Measurements from ENCODE around the gene SUCLG2. TPM values are rescaled to one million over a fixed set of nuclear protein-coding genes. Genes with fewer than 3 reads are reported as not detected.
"Not testable (repeated sequence)": the region's sequence is repeated elsewhere in the genome, so short reads cannot be mapped to it uniquely, and the experiment has no call there.

Gene SUCLG2
- total RNA-seq, 1 experiment from 2014 or later = 49.5 TPM

DNA sequence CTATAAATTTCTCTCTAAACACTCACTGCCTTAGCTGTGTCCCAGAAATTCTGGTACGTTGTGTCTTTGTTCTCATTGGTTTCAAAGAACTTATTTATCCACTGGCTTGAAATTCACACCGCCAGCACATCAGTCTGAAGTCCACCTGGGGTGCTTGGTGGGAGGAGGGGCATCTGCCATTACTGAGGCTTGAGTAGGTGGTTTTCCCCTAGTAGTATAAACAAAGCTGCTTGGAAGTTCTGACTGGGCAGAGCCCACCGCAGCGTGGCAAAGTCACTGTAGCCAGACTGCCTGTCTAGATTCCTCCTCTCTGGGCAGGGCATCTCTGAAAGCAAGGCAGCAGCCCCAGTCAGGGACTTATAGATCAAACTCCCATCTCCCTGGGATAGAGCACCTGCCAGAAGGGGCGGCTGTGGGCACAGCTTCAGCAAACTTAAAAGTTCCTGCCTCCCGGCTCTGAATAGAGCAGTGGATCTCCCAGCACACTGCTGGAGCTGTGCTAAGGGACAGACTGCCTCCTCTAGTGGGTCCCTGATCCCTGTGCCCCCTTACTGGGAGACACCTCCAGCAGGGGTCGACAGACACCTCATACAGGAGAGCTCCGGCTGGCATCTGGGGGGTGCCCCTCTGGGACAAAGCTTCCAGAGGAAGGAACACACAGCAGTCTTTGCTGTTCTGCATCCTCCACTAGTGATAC lies 114.1 kb downstream of the SUCLG2 start:
- TF ChIP-seq, protein P1, sequence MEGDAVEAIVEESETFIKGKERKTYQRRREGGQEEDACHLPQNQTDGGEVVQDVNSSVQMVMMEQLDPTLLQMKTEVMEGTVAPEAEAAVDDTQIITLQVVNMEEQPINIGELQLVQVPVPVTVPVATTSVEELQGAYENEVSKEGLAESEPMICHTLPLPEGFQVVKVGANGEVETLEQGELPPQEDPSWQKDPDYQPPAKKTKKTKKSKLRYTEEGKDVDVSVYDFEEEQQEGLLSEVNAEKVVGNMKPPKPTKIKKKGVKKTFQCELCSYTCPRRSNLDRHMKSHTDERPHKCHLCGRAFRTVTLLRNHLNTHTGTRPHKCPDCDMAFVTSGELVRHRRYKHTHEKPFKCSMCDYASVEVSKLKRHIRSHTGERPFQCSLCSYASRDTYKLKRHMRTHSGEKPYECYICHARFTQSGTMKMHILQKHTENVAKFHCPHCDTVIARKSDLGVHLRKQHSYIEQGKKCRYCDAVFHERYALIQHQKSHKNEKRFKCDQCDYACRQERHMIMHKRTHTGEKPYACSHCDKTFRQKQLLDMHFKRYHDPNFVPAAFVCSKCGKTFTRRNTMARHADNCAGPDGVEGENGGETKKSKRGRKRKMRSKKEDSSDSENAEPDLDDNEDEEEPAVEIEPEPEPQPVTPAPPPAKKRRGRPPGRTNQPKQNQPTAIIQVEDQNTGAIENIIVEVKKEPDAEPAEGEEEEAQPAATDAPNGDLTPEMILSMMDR (IDR thresholded peaks at IDR 0.05; ENCODE audit: unreplicated experiment) = no peak
- intact Hi-C loops (cut with micrococcal nuclease; ENCODE audit: unreplicated experiment) = no loop called here
- Mint-ChIP-seq H3K4me1 (ENCODE audit: low read depth, unreplicated experiment) (no peaks in the 10 kb centered on the region), H3K9me3 (ENCODE audit: low read depth, unreplicated experiment) (peaks cover 4% of the 10 kb centered on the region), H3K27ac (ENCODE audit: unreplicated experiment) (no peak overlapping the region), H3K27me3 (ENCODE audit: unreplicated experiment) (no peaks in the 10 kb centered on the region), H3K36me3 (ENCODE audit: insufficient read depth, unreplicated experiment) (no peaks in the 10 kb centered on the region), H3K4me3 (ENCODE audit: low read depth, unreplicated experiment) (no peak overlapping the region)
- no TSS peak for BruUV-seq (replicated peaks)
- CTCF ChIA-PET = no interaction called here
- DNase-seq = no peak

DNA sequence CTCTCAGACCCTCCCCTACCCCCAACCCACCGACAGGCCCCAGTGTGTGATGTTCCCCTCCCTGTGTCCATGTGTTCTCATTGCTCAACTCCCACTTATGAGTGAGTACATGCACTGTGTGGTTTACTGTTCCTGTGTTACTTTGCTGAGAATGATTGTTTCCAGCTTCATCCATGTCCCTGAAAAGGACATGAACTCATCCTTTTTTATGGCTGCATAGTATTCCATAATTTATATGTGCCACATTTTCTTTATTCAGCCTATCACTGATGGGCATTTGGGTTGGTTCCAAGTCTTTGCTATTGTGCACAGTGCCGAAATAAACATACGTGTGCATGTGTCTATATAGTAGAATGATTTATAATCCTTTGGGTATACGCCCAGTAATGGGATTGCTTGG lies 117.2 kb downstream of the SUCLG2 start:
- intact Hi-C loops (cut with micrococcal nuclease; ENCODE audit: unreplicated experiment); H3K9me3 Mint-ChIP-seq (ENCODE audit: low read depth, unreplicated experiment); CTCF ChIA-PET; H3K4me1 Mint-ChIP-seq (ENCODE audit: low read depth, unreplicated experiment); H3K27me3 Mint-ChIP-seq (ENCODE audit: unreplicated experiment); H3K36me3 Mint-ChIP-seq (ENCODE audit: insufficient read depth, unreplicated experiment); DNase-seq; H3K4me3 Mint-ChIP-seq (ENCODE audit: low read depth, unreplicated experiment); H3K27ac Mint-ChIP-seq (ENCODE audit: unreplicated experiment); BruUV-seq (replicated peaks): not testable (repeated sequence)

DNA sequence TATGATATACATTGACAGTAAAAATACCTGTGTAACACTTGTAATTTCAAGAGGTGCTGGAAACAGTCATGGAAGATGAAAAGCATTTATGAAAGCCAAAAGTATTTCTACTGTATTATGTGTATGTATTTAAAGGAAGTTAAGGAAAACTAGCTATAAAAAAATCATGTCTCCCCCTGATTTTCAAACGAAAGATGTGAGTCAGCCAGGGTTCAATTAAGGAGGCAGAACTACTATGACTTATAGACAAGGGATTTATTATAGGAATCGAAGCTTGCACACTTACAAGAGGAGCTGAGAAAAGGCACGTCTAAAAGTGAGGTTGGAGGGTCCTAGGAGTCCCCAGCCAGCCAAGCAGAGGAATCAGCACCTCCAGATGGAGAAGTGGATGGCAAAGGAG lies 119.4 kb downstream of the SUCLG2 start:
- DNase-seq = no peak
- TF ChIP-seq, protein P1 (IDR thresholded peaks at IDR 0.05; ENCODE audit: unreplicated experiment) = no peak
- intact Hi-C loops (cut with micrococcal nuclease; ENCODE audit: unreplicated experiment) = no loop called here
- BruUV-seq (replicated peaks) = no TSS peak
- H3K27ac Mint-ChIP-seq (ENCODE audit: unreplicated experiment) = no peak overlapping the region
- H3K4me1 Mint-ChIP-seq (ENCODE audit: low read depth, unreplicated experiment) = no peaks in the 10 kb centered on the region
- no peaks in the 10 kb centered on the region for H3K27me3 Mint-ChIP-seq (ENCODE audit: unreplicated experiment)
- H3K9me3 Mint-ChIP-seq (ENCODE audit: low read depth, unreplicated experiment) = peaks cover 3% of the 10 kb centered on the region
- no peak overlapping the region for H3K4me3 Mint-ChIP-seq (ENCODE audit: low read depth, unreplicated experiment)
- CTCF ChIA-PET = no interaction called here
- no peaks in the 10 kb centered on the region for H3K36me3 Mint-ChIP-seq (ENCODE audit: insufficient read depth, unreplicated experiment)

DNA sequence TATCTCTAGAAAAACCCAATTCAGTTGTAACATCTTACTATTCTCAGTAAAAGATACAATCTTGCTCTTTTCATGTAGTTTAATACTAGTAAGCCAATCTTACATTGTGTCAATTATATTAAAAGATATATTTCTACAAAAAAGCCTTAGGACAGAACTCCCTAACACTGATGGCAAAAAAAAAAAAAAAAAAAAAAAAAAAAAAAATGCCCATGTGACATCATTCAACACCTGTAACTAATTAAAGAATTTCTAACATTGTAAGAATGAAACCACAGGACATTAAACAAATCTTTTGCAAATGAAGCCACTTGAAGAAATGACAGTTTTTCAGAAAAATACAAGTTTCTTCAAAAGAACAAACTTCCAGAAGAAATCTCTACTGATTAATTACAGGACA lies 119.8 kb downstream of the SUCLG2 start:
- Mint-ChIP-seq H3K27me3 (ENCODE audit: unreplicated experiment) (no peaks in the 10 kb centered on the region), H3K4me3 (ENCODE audit: low read depth, unreplicated experiment) (no peak overlapping the region), H3K36me3 (ENCODE audit: insufficient read depth, unreplicated experiment) (no peaks in the 10 kb centered on the region), H3K27ac (ENCODE audit: unreplicated experiment) (no peak overlapping the region), H3K4me1 (ENCODE audit: low read depth, unreplicated experiment) (no peaks in the 10 kb centered on the region), H3K9me3 (ENCODE audit: low read depth, unreplicated experiment) (no peaks in the 10 kb centered on the region)
- TF ChIP-seq, protein P1 (IDR thresholded peaks at IDR 0.05; ENCODE audit: unreplicated experiment) = no peak
- intact Hi-C loops (cut with micrococcal nuclease; ENCODE audit: unreplicated experiment) = no loop called here
- CTCF ChIA-PET = no interaction called here
- BruUV-seq (replicated peaks) = no TSS peak
- DNase-seq = no peak
